ENCODE results near the gene RSU1. TPM values are rescaled to one million over a fixed set of nuclear protein-coding genes. Genes with fewer than 3 reads are reported as not detected.

RSU1 gene
- polyA plus RNA-seq, 3 donors, result 45.7 to 111 (median 100) TPM

GRCh38 chr10:16794005-16794404, 23.2 kb downstream of the RSU1 start:
- Mint-ChIP-seq H3K27me3 (ENCODE audit: low read depth in 3 of 3) (peaks cover 0 to 3% (median 0%) of the 10 kb centered on the region in 3 donors), H3K4me3 (no peak overlapping the region), H3K27ac (peak overlapping the region in 1 of 7 donors; percentile 12), H3K4me1 (no peaks in the 10 kb centered on the region), H3K36me3 (peaks cover 31 to 35% of the 10 kb centered on the region in 2 donors), H3K9me3 (peaks cover 0 to 4% (median 2%) of the 10 kb centered on the region in 7 donors)
- H3K9ac ChIP-seq (ENCODE audit: insufficient read depth, low read length, poor library complexity, severe bottlenecking), result no peak overlapping the region
- H3K9me3 ChIP-seq (replicated peaks in 1 of 2; ENCODE audit: control insufficient read depth in 1 of 2, insufficient read depth in 1 of 2, low read length in 2 of 2), result no peaks in the 10 kb centered on the region
- no peaks in the 10 kb centered on the region for H4K20me1 ChIP-seq (ENCODE audit: insufficient read depth, low read length)
- 100% methylated on average over 1 of the region's 1 CpG for WGBS (ENCODE audit: insufficient coverage)
- peaks cover 25% of the 10 kb centered on the region for H3K79me2 ChIP-seq (ENCODE audit: insufficient read depth, low read length)
- H3K27ac ChIP-seq (ENCODE audit: low read depth in 1 of 2, low read length in 2 of 2), result no peak overlapping the region
- intact Hi-C loops (cut with micrococcal nuclease), result no loop called here
- no peaks in the 10 kb centered on the region for H3K4me1 ChIP-seq (ENCODE audit: control insufficient read depth in 1 of 2, insufficient read depth in 2 of 2, low read length in 2 of 2)
- H3K36me3 ChIP-seq (replicated peaks in 1 of 2; ENCODE audit: control insufficient read depth in 1 of 2, insufficient read depth in 2 of 2, low read length in 2 of 2), result peaks cover 0 to 60% of the 10 kb centered on the region in 2 donors
- H3K27me3 ChIP-seq (ENCODE audit: control insufficient read depth in 2 of 2, insufficient read depth in 2 of 2, low read length in 2 of 2), result no peaks in the 10 kb centered on the region
- no peak overlapping the region for H3K4me2 ChIP-seq (replicated peaks; ENCODE audit: extremely low read depth, low read length, poor library complexity, severe bottlenecking)
- no peak overlapping the region for H2AFZ ChIP-seq (ENCODE audit: insufficient read depth, low read depth, low read length, poor library complexity, severe bottlenecking)
- DNase-seq, result no peak
- no peak overlapping the region for H3K4me3 ChIP-seq (replicated peaks in 1 of 3; ENCODE audit: low read depth in 2 of 3, low read length in 3 of 3)
- TF ChIP-seq CTCF (IDR thresholded peaks at IDR 0.05), result no peak

GRCh38 chr10:16792675-16793074, 24.5 kb downstream of the RSU1 start:
- WGBS (ENCODE audit: insufficient coverage), result 100% methylated on average over 4 of the region's 8 CpGs
- DNase-seq, result no peak
- H3K27ac Mint-ChIP-seq, result no peak overlapping the region
- peaks cover 14% of the 10 kb centered on the region for H3K79me2 ChIP-seq (ENCODE audit: insufficient read depth, low read length)
- H3K9ac ChIP-seq (ENCODE audit: insufficient read depth, low read length, poor library complexity, severe bottlenecking), result no peak overlapping the region
- H3K4me1 Mint-ChIP-seq, result no peaks in the 10 kb centered on the region
- H3K4me2 ChIP-seq (replicated peaks; ENCODE audit: extremely low read depth, low read length, poor library complexity, severe bottlenecking), result no peak overlapping the region
- no peaks in the 10 kb centered on the region for H3K9me3 ChIP-seq (replicated peaks in 1 of 2; ENCODE audit: control insufficient read depth in 1 of 2, insufficient read depth in 1 of 2, low read length in 2 of 2)
- H3K4me1 ChIP-seq (ENCODE audit: control insufficient read depth in 1 of 2, insufficient read depth in 2 of 2, low read length in 2 of 2), result no peaks in the 10 kb centered on the region
- no peak overlapping the region for H3K27ac ChIP-seq (ENCODE audit: low read depth in 1 of 2, low read length in 2 of 2)
- peaks cover 0 to 3% (median 0%) of the 10 kb centered on the region in 3 donors for H3K27me3 Mint-ChIP-seq (ENCODE audit: low read depth in 3 of 3)
- peaks cover 0 to 2% (median 0%) of the 10 kb centered on the region in 7 donors for H3K9me3 Mint-ChIP-seq
- intact Hi-C loops (cut with micrococcal nuclease), result no loop called here
- H2AFZ ChIP-seq (ENCODE audit: insufficient read depth, low read depth, low read length, poor library complexity, severe bottlenecking), result no peak overlapping the region
- peaks cover 32 to 34% of the 10 kb centered on the region in 2 donors for H3K36me3 Mint-ChIP-seq
- no peak overlapping the region for H3K4me3 Mint-ChIP-seq
- H4K20me1 ChIP-seq (ENCODE audit: insufficient read depth, low read length), result no peaks in the 10 kb centered on the region
- H3K36me3 ChIP-seq (replicated peaks in 1 of 2; ENCODE audit: control insufficient read depth in 1 of 2, insufficient read depth in 2 of 2, low read length in 2 of 2), result peaks cover 0 to 63% of the 10 kb centered on the region in 2 donors
- TF ChIP-seq CTCF (IDR thresholded peaks at IDR 0.05), result no peak
- H3K27me3 ChIP-seq (ENCODE audit: control insufficient read depth in 2 of 2, insufficient read depth in 2 of 2, low read length in 2 of 2), result no peaks in the 10 kb centered on the region
- H3K4me3 ChIP-seq (replicated peaks in 1 of 3; ENCODE audit: low read depth in 2 of 3, low read length in 3 of 3), result no peak overlapping the region
